HepG2 (cell line): ENCODE results near the gene TCF7L2.

ENCODE experiments used
- BHLHE40 ChIP-seq: IDR thresholded peaks from 2 replicates; pipeline ENCODE4 v1.6.1; 2011; ENCODE audit warnings: low read length, improper control_type of control experiment
- FOXO4 ChIP-seq: sonication (generic); formaldehyde crosslinking; conservative IDR thresholded peaks from 2 replicates; pipeline ENCODE4 v1.8.1; 2023; ENCODE audit warnings: missing genetic modification reagents
- NFIC ChIP-seq: IDR thresholded peaks from 2 replicates; pipeline ENCODE4 v1.6.1; 2012; ENCODE audit warnings: mild to moderate bottlenecking, low read length, inconsistent platforms
- SMAD1 ChIP-seq: sonication (generic); formaldehyde crosslinking; IDR thresholded peaks from 2 replicates; pipeline ENCODE4 v1.4.0; 2020; ENCODE audit warnings: missing genetic modification reagents, low read depth, mild to moderate bottlenecking, borderline replicate concordance
- TAF1 ChIP-seq: sonication (generic); formaldehyde crosslinking; IDR thresholded peaks from 2 replicates; pipeline ENCODE4 v1.4.0; 2020; ENCODE audit warnings: missing genetic modification reagents
- ZBTB40 ChIP-seq, 2 experiments: fragments of 450-650 bp in 1 of 2; sonication (generic) in 1 of 2; formaldehyde crosslinking in 1 of 2; IDR thresholded peaks; 2 replicates each; pipeline versions ENCODE4 v1.6.1 to v1.8.0; 2016 to 2022; ENCODE audit warnings: antibody characterized with exemption in 1 of 2, mild to moderate bottlenecking in 1 of 2, missing genetic modification reagents in 1 of 2
- ZNF503 ChIP-seq: sonication (generic); formaldehyde crosslinking; IDR thresholded peaks from 2 replicates; pipeline ENCODE4 v1.4.0; 2020; ENCODE audit warnings: missing genetic modification reagents

GRCh38 chr10:113122947-113123346 is 172.9 kb downstream of the TCF7L2 start:
- TF ChIP-seq ZNF503 (CRISPR knock-in tag) (no peak), BHLHE40 (no peak), NFIC (no peak), TAF1 (no peak), SMAD1 (CRISPR knock-in tag) (no peak), ZBTB40 (IDR thresholded peaks at IDR 0.05) (no peak), ZBTB40 (CRISPR knock-in tag; IDR thresholded peaks at IDR 0.05) (no peak), FOXO4 (CRISPR knock-in tag) (no peak)
